H4 (cell line): Measurements from ENCODE around the gene PHACTR3. TPM values are rescaled to one million over a fixed set of nuclear protein-coding genes. Genes with fewer than 3 reads are reported as not detected.

Experiments used
- DNase-seq: peaks from one replicate; pipeline ENCODE4 v3.0.0-alpha.2; 2015; ENCODE audit warnings: low spot score
- total RNA-seq: library from RNA; depleted of rRNA; stranded (reverse); fragments of >200 nt; shearing (Covaris generic); gene quantifications from 2 replicates; pipeline ENCODE4 v1.2.3, GENCODE V29; 2014

Gene PHACTR3
- total RNA-seq, 1 experiment from 2014 or later = 0.29 TPM

- no peak for DNase-seq
Measured at GRCh38 chr20:59588236-59588855, 16.0 kb upstream of the PHACTR3 start.

GRCh38 chr20:59589086-59589684 is 15.2 kb upstream of the PHACTR3 start:
- no peak for DNase-seq

- DNase-seq = no peak
Measured at GRCh38 chr20:59591061-59591460, 13.3 kb upstream of the PHACTR3 start.

GRCh38 chr20:59596690-59597089 is 7.7 kb upstream of the PHACTR3 start:
- DNase-seq = no peak

GRCh38 chr20:59597240-59597639 is 7.1 kb upstream of the PHACTR3 start:
- DNase-seq = no peak

GRCh38 chr20:59598625-59599310 is 5.6 kb upstream of the PHACTR3 start:
- peak; percentile 21 for DNase-seq

- DNase-seq = no peak
Measured at GRCh38 chr20:59599941-59600340, 4.4 kb upstream of the PHACTR3 start.

- no peak for DNase-seq
Measured at GRCh38 chr20:59600472-59600871, 3.9 kb upstream of the PHACTR3 start.

GRCh38 chr20:59602546-59603080 is 1.7 kb upstream of the PHACTR3 start:
- DNase-seq = no peak

- no peak for DNase-seq
Measured at GRCh38 chr20:59603176-59603575, 1.2 kb upstream of the PHACTR3 start.

- no peak for DNase-seq
Measured at GRCh38 chr20:59604741-59605600, 631 bp downstream of the PHACTR3 start.

- no peak for DNase-seq
Measured at GRCh38 chr20:59605601-59606364, 1.4 kb downstream of the PHACTR3 start.

- no peak for DNase-seq
Measured at GRCh38 chr20:59606566-59606965, 2.2 kb downstream of the PHACTR3 start.

GRCh38 chr20:59608396-59608795 is 4.1 kb downstream of the PHACTR3 start:
- DNase-seq = no peak

GRCh38 chr20:59608871-59609270 is 4.5 kb downstream of the PHACTR3 start:
- DNase-seq = no peak

- no peak for DNase-seq
Measured at GRCh38 chr20:59611286-59611685, 6.9 kb downstream of the PHACTR3 start.

- no peak for DNase-seq
Measured at GRCh38 chr20:59613861-59614260, 9.5 kb downstream of the PHACTR3 start.

GRCh38 chr20:59614714-59615113 is 10.4 kb downstream of the PHACTR3 start:
- no peak for DNase-seq

GRCh38 chr20:59616306-59616705 is 12.0 kb downstream of the PHACTR3 start:
- no peak for DNase-seq

GRCh38 chr20:59617221-59617620 is 12.9 kb downstream of the PHACTR3 start:
- DNase-seq = no peak

- DNase-seq = no peak
Measured at GRCh38 chr20:59618131-59618530, 13.8 kb downstream of the PHACTR3 start.
